HG03135 (cell line): ENCODE measurements around the gene HSPB8.

ENCODE experiments used
- ATAC-seq: cut with Tn5 transposase; IDR thresholded peaks from one replicate; pipeline ENCODE4 v1.9.1; 2021; ENCODE audit warnings: mild to moderate bottlenecking, moderate library complexity; ENCODE audit not compliant: unreplicated experiment

The HSPB8 gene

GRCh38 chr12:119169150-119169549, 9.6 kb upstream of the HSPB8 start:
- ATAC-seq = no peak

GRCh38 chr12:119171291-119171690, 7.4 kb upstream of the HSPB8 start:
- ATAC-seq = no peak

GRCh38 chr12:119171691-119172425, 6.9 kb upstream of the HSPB8 start:
- no peak for ATAC-seq

- ATAC-seq = no peak
These were observed 3.6 kb upstream of the HSPB8 start for GRCh38 chr12:119175081-119175480.

- no peak for ATAC-seq
These were observed 2.3 kb upstream of the HSPB8 start for GRCh38 chr12:119176267-119177055.

- no peak for ATAC-seq
These were observed 1.7 kb upstream of the HSPB8 start for GRCh38 chr12:119177056-119177325.

GRCh38 chr12:119177724-119178380, 879 bp upstream of the HSPB8 start:
- ATAC-seq = no peak

- ATAC-seq = no peak
These were observed 747 bp downstream of the HSPB8 start for GRCh38 chr12:119179335-119180021.

GRCh38 chr12:119180380-119181040, 1.8 kb downstream of the HSPB8 start:
- ATAC-seq = no peak

- no peak for ATAC-seq
These were observed 2.5 kb downstream of the HSPB8 start for GRCh38 chr12:119181202-119181601.

GRCh38 chr12:119181944-119182343, 3.2 kb downstream of the HSPB8 start:
- no peak for ATAC-seq

GRCh38 chr12:119182701-119183493, 4.2 kb downstream of the HSPB8 start:
- ATAC-seq = no peak

- ATAC-seq = no peak
These were observed 5.4 kb downstream of the HSPB8 start for GRCh38 chr12:119183942-119184695.

- ATAC-seq = no peak
These were observed 16.5 kb downstream of the HSPB8 start for GRCh38 chr12:119195256-119195655.

- no peak for ATAC-seq
These were observed 19.7 kb downstream of the HSPB8 start for GRCh38 chr12:119198440-119198839.

GRCh38 chr12:119200601-119201000, 21.9 kb downstream of the HSPB8 start:
- no peak for ATAC-seq

- no peak for ATAC-seq
These were observed 23.2 kb downstream of the HSPB8 start for GRCh38 chr12:119201789-119202543.

- no peak for ATAC-seq
These were observed 23.8 kb downstream of the HSPB8 start for GRCh38 chr12:119202544-119202943.

GRCh38 chr12:119204131-119204530, 25.4 kb downstream of the HSPB8 start:
- no peak for ATAC-seq
